ENCODE data around the gene USP17L12. TPM values are rescaled to one million over a fixed set of nuclear protein-coding genes. Genes with fewer than 3 reads are reported as not detected.

The USP17L12 gene
- total RNA-seq, 2 experiments from 2014 or later, result not detected

Other genes starting within 250 kb of the USP17L12 start
- gene FAM90A26, start 49.7 kb upstream of the USP17L12 start, total RNA-seq, result not detected
- not detected for gene USP17L10, start 9.5 kb upstream of the USP17L12 start, total RNA-seq
- not detected for gene USP17L11, start 4.7 kb upstream of the USP17L12 start, total RNA-seq
- not detected for gene USP17L13, start 4.7 kb downstream of the USP17L12 start, total RNA-seq
- gene USP17L15, start 14.2 kb downstream of the USP17L12 start, total RNA-seq, result not detected
- gene USP17L17, start 23.7 kb downstream of the USP17L12 start, total RNA-seq, result not detected
- gene USP17L18, start 28.5 kb downstream of the USP17L12 start, total RNA-seq, result not detected
- gene USP17L19, start 33.2 kb downstream of the USP17L12 start, total RNA-seq, result not detected
- gene USP17L20, start 38.0 kb downstream of the USP17L12 start, total RNA-seq, result not detected
- not detected for gene USP17L21, start 42.7 kb downstream of the USP17L12 start, total RNA-seq
- not detected for gene USP17L22, start 47.5 kb downstream of the USP17L12 start, total RNA-seq
- not detected for gene USP17L24, start 105.0 kb downstream of the USP17L12 start, total RNA-seq
- not detected for gene USP17L25, start 109.8 kb downstream of the USP17L12 start, total RNA-seq
- gene USP17L26, start 114.5 kb downstream of the USP17L12 start, total RNA-seq, result not detected
- gene USP17L5, start 119.3 kb downstream of the USP17L12 start, total RNA-seq, result not detected
- not detected for gene USP17L27, start 124.0 kb downstream of the USP17L12 start, total RNA-seq
- gene USP17L28, start 128.7 kb downstream of the USP17L12 start, total RNA-seq, result not detected
- gene USP17L29, start 133.5 kb downstream of the USP17L12 start, total RNA-seq, result not detected
- gene USP17L30, start 143.0 kb downstream of the USP17L12 start, total RNA-seq, result not detected
- not detected for gene DEFB131A, start 224.3 kb downstream of the USP17L12 start, total RNA-seq